Right lung (tissue), 5 donors: ENCODE data around the gene CBFB. TPM values are rescaled to one million over a fixed set of nuclear protein-coding genes. Genes with fewer than 3 reads are reported as not detected.
"Not testable (repeated sequence)": the region's sequence is repeated elsewhere in the genome, so short reads cannot be mapped to it uniquely, and the experiment has no call there.

Source experiments
- DNase-seq, 2 donors: peaks; one replicate each; pipeline ENCODE4 v3.0.0-alpha.2; 2013
- polyA plus RNA-seq, 5 donors: library from polyadenylated mRNA; unstranded; fragments of 120-200 nt; gene quantifications; one replicate each; pipeline versions ENCODE4 v1.2.1 to v1.2.3, GENCODE V29; 2013; ENCODE audit warnings: inconsistent platforms in 1 of 5, low replicate concordance in 1 of 5; ENCODE audit not compliant: insufficient read length in 5 of 5, insufficient read depth in 1 of 5

CBFB gene
- polyA plus RNA-seq, 5 donors: 55.5 to 65.8 (median 61.0) TPM

GRCh38 chr16:67122799-67123198 lies 93.8 kb downstream of the CBFB start:
- not testable (repeated sequence) for DNase-seq

- DNase-seq: no peak
Observed at GRCh38 chr16:67128417-67128816, 99.5 kb downstream of the CBFB start.

GRCh38 chr16:67128887-67129286 lies 99.9 kb downstream of the CBFB start:
- no peak for DNase-seq

DNA sequence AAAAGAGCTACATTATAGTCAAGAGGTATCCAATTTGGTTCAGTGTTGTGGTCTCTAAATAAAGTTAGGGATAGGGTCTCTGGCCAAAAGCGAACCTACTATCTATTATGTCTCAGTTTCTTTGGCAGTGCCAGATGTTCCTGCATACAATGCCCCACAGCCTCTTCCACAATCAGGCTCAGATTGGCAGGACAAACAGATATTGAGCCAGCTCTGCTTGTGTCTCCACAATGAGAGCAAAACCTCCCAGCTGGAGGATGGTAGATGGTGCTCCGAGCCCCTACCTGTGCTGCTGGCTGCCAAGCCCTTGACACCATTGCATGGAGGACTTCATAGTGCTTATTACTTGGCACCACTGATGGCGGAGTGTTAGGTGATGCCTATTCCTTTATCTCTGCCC lies 100.5 kb downstream of the CBFB start:
- no peak for DNase-seq

DNA sequence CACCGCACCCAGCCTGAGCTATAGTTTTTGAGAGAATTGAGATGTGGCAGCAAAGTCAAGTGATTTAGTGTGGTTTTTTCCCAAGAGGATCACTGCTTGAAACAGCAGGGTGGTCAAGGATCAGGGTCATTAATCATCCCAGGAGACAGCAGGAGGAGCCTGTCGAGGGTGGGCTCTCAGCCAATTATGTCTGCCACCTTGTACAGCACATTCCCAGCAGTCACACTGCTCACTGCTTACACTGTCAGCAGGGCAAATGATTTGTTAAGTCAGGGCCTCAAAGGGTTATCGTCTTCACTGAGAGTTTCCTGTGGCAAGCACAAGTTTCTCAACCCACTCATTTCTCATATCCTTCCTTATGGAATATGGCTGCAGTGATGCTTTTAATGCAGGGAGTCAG lies 108.7 kb downstream of the CBFB start:
- no peak for DNase-seq

GRCh38 chr16:67141391-67141790 lies 112.4 kb downstream of the CBFB start:
- DNase-seq: no peak

DNA sequence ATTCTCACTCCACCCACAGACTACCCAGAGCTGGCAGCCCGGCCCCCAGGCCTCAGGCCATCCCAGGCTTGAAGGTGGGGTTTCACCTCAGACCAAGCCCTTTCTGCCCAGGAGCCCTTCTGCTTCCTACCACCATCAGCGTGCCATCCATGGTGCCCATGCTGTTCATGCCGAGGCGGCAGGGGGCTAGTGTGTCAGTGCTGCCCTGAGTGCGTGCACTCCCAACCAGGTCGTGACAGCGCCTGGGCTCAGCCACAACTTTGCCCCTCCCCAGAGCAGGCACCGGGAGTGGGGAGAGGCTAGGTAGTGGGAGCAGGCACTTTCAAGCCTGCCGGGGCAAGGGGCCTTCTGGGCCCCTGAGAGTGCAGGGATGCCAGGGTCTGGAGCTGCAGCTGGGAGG lies 113.4 kb downstream of the CBFB start:
- DNase-seq: no peak

DNA sequence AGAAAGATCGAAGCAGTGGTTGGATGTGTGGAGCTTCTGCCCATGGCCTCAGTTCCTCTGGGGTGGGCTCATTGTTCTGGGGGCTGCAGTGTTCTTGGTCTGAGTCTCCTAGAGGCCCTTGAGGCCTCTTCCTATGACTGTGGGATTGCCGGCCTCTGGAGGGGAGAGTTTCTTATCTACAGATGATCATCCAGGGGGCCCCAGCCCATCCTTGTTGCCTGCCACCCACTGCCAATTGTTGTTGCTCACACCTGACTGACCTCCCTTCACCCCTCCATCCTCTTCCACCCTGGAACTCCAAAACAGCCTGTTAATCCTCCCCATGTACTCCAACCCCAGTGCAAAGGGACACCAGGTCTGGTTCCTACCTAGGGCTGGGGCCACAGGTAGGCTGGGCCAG lies 116.0 kb downstream of the CBFB start:
- no peak for DNase-seq

DNA sequence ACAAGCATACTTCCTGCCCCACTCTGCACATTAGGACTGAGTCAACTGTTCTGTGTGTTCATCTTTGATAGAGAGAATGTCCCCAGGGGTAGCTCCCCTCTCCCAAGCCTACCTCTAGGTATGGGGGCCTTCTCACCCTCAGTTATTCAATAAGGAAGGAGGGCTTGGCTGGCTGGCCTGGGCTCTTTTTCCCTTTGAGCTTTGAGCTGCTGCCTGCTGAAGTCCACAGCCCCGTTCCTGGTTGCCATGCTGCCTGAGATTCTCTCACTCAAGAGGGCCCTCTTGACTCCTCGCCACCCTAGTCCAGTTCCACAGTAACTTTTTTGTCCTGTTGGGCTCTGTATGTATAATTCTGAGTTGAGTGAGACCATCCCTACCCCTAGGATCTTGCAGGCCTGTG lies 116.8 kb downstream of the CBFB start:
- DNase-seq: no peak

- no peak for DNase-seq
Observed at GRCh38 chr16:67146523-67147357, 117.8 kb downstream of the CBFB start.

DNA sequence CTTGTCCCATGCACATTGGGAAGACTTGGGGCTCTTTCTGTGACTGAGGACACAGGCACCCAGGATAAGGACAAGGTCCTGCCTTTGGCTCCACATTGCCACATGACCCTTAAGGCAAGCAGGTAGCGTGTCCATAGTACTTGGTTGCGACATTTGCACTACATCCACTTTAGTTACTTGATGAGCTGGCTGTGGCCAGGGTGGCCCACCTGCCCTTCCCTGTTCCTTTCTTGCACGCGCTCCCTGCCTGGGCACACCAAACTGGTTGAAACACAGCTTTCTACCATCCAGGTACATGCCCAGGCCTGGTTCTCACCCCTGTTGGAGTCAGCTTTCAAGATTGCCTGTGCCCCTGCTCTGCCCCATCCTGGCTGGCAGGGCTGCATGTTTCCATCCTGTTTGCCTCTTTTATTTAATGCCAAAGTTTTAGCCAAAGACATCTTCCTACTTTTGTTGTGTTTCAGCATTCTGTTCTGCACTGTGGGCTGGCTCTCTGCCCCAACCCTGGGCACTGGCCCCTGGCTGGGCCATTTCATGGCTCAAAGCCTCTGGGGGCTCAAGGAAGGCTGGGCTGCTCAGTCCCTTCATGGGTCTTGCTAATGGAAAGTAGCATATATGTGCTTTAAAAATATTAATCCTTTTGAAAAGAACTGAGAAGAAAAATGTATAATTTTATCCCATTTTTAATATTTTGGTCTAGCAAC lies 118.6 kb downstream of the CBFB start:
- no peak for DNase-seq

DNA sequence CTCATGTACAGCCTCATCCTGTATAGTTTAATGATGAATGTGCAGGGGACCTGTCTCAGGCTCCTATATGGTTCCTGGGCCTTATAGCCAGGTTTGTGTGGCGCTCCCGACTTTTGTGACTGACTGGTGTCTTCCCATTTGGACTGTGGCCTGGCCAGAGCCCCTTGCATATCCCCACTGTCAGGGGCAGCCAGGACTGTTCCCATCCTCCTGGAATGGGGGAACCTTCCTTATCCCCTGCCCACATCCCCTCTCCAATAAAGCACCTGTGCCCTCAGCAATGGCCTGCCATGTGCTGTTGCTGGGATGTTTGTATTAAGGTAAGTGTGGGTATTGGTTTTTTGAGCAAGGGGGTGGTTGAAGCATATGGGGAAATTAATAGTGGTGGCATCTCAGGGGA lies 119.3 kb downstream of the CBFB start:
- no peak for DNase-seq

DNA sequence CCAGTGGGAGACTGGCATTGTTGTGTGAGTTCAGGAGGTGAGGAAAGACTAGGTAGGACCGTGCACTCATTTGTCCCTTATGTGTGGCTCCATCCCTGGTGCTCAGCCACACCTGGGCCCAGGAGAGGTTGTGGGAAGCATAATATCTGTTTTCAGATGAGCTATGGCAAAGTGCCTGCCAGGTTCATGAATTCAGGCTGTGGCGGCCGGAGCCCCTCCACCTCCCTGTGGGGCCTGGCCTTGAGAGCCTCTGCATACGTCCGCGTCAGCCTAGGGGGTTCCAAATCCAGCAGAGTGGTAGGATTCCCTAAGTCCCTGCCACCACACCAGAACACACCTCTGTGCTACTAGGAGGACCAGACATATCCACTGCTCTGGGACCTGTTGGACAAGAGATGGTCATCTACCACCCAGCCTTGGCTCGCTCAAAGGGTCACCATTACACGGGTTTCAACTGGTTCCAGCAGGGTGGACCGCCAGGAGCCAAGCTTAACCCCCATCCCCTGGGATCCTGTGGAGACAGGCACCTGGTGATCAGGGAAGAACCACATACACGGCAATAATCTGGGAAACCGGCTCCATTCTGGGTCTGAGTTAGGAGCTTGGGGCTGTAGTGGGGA lies 119.8 kb downstream of the CBFB start:
- no peak for DNase-seq

- no peak for DNase-seq
Observed at GRCh38 chr16:67149276-67150046, 120.5 kb downstream of the CBFB start.

DNA sequence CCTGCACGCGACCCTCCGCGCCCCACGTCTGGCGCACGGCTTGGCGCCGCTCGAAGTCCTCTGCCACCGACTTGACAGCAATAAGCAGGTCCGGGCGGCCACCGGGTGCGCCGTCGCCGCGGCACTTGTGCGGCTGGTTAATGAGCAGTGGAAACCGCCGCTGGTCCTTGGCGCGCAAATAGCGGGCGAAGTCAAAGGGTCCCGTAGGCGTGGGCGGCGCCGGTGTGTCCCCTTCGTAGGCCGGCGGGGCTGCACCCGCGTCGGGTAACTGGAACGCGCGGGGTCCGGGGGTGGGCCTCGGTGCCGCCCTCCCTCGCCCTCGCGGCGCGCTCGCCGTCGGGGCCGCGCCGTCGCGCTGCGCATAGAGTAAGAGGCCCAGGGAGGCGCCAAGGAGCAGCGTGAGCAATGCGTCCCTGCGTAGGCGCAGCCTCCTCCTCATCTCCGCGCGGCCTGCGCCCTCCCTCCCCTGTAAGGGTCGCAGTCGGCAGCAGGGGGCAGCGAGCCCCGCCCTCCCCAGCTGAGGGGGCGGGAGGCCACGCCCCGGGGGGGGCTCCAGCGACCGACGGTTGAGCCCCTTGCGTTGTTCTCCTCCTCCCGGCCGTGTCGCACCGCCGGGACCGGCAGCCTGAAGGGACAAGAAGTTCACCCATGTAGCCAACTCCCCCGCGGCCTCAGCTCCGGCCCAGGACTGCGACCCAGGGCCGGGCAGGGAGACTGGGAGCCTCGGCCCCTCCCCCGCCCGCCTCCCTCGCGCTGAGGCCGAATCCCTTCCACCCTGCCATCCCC lies 121.3 kb downstream of the CBFB start:
- peak; percentile 83 to 84 for DNase-seq

Other genes with a start within 250 kb of the CBFB start
- under 1 TPM in 3 of 5 donors, not detected in 2; 0.05 to 0.23 (median 0.10) TPM for gene TERB1, start 227.6 kb upstream of the CBFB start, polyA plus RNA-seq
- gene NAE1, start 198.2 kb upstream of the CBFB start, polyA plus RNA-seq: 100 to 1,000 TPM in 1 of 5 donors, 10 to 100 TPM in 4; 62.2 to 105 (median 90.3) TPM
- gene CA7, start 184.7 kb upstream of the CBFB start, polyA plus RNA-seq: under 1 TPM in 1 of 5 donors, not detected in 4; 0.06 TPM
- 1 to 10 TPM; 5.8 to 9.3 (median 8.9) TPM for gene PDP2, start 148.6 kb upstream of the CBFB start, polyA plus RNA-seq
- gene CDH16, start 110.3 kb upstream of the CBFB start, polyA plus RNA-seq: 10 to 100 TPM; 22.5 to 66.6 (median 37.7) TPM
- 10 to 100 TPM in 2 of 5 donors, 1 to 10 TPM in 3; 6.7 to 10.7 (median 9.6) TPM for gene RRAD, start 103.6 kb upstream of the CBFB start, polyA plus RNA-seq
- 10 to 100 TPM; 65.0 to 98.6 (median 80.7) TPM for gene CIAO2B, start 94.7 kb upstream of the CBFB start, polyA plus RNA-seq
- 10 to 100 TPM; 30.8 to 37.9 (median 36.0) TPM for gene CES2, start 93.6 kb upstream of the CBFB start, polyA plus RNA-seq
- gene CES3, start 67.9 kb upstream of the CBFB start, polyA plus RNA-seq: 1 to 10 TPM; 4.0 to 5.6 (median 4.2) TPM
- gene CES4A, start 40.6 kb upstream of the CBFB start, polyA plus RNA-seq: 10 to 100 TPM in 1 of 5 donors, 1 to 10 TPM in 4; 6.2 to 11.9 (median 7.3) TPM
- 10 to 100 TPM; 21.1 to 25.8 (median 23.0) TPM for gene PHAF1, start 80.8 kb downstream of the CBFB start, polyA plus RNA-seq
- gene B3GNT9, start 121.8 kb downstream of the CBFB start, polyA plus RNA-seq: 10 to 100 TPM; 16.4 to 30.4 (median 18.7) TPM
- gene TRADD, start 130.8 kb downstream of the CBFB start, polyA plus RNA-seq: 10 to 100 TPM in 2 of 5 donors, 1 to 10 TPM in 3; 5.0 to 12.0 (median 7.0) TPM
- 1 to 10 TPM; 1.5 to 4.0 (median 3.6) TPM for gene FBXL8, start 130.8 kb downstream of the CBFB start, polyA plus RNA-seq
- 1 to 10 TPM; 3.6 to 5.9 (median 4.4) TPM for gene HSF4, start 135.6 kb downstream of the CBFB start, polyA plus RNA-seq
- 10 to 100 TPM in 4 of 5 donors, 1 to 10 TPM in 1; 9.5 to 17.9 (median 17.0) TPM for gene NOL3, start 141.4 kb downstream of the CBFB start, polyA plus RNA-seq
- 10 to 100 TPM; 50.9 to 64.6 (median 53.7) TPM for gene MATCAP1, start 154.8 kb downstream of the CBFB start, polyA plus RNA-seq
- gene EXOC3L1, start 161.0 kb downstream of the CBFB start, polyA plus RNA-seq: 10 to 100 TPM in 2 of 5 donors, 1 to 10 TPM in 3; 7.6 to 14.8 (median 9.4) TPM
- 10 to 100 TPM; 43.8 to 70.5 (median 57.5) TPM for gene E2F4, start 163.0 kb downstream of the CBFB start, polyA plus RNA-seq
- 10 to 100 TPM in 1 of 5 donors, 1 to 10 TPM in 4; 4.6 to 11.0 (median 6.3) TPM for gene ELMO3, start 170.0 kb downstream of the CBFB start, polyA plus RNA-seq
- 10 to 100 TPM; 22.2 to 32.3 (median 24.8) TPM for gene TMEM208, start 198.0 kb downstream of the CBFB start, polyA plus RNA-seq
- 100 to 1,000 TPM; 134 to 279 (median 182) TPM for gene FHOD1, start 218.3 kb downstream of the CBFB start, polyA plus RNA-seq
- 10 to 100 TPM; 15.7 to 21.1 (median 19.4) TPM for gene SLC9A5, start 219.8 kb downstream of the CBFB start, polyA plus RNA-seq